ENCODE data around the gene GFI1. TPM values are rescaled to one million over a fixed set of nuclear protein-coding genes. Genes with fewer than 3 reads are reported as not detected.

The GFI1 gene
- total RNA-seq, 1 experiment from 2014 or later, result 0.93 TPM

DNA sequence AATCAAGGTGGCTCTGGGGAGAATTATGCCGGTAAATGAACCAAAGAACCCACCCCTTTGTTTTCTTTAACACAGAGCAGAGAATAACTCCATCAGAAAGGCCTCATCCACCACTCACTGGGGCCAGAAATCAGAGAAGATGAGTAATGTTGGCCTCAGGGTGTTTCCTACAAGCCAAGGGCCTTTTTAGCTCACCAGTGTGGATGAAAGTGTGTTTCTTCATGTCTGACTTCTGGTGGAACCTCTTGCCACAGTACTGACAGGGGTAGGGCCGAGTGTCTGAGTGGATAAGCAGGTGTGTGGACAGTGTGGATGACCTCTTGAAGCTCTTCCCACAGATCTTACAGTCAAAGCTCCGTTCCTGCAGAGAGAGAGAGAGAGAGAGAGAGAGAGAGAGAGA lies 8.3 kb downstream of the GFI1 start:
- Mint-ChIP-seq H3K4me1 (ENCODE audit: low read depth, unreplicated experiment) (no peaks in the 10 kb centered on the region), H3K27ac (ENCODE audit: unreplicated experiment) (no peak overlapping the region), H3K4me3 (ENCODE audit: unreplicated experiment) (no peak overlapping the region), H3K9me3 (ENCODE audit: unreplicated experiment) (no peaks in the 10 kb centered on the region), H3K36me3 (ENCODE audit: insufficient read depth, unreplicated experiment) (no peaks in the 10 kb centered on the region), H3K27me3 (ENCODE audit: insufficient read depth, unreplicated experiment) (no peaks in the 10 kb centered on the region)
- ChIA-PET CTCF (interaction anchor here (0.8 kb wide), 1 partner anchor 168 kb away, joined by 3 read pairs; no protein-coding TSS in a partner anchor), POLR2A (interaction anchor here (0.6 kb wide), 1 partner anchor 31 kb away, joined by 4 read pairs; no protein-coding TSS in a partner anchor)
- no peaks in the 10 kb centered on the region; the same call in 1 of the 2 replicates for H3K36me3 ChIP-seq (ENCODE audit: control insufficient read depth, insufficient read depth, low read length)
- intact Hi-C loops (cut with micrococcal nuclease; ENCODE audit: unreplicated experiment), result no loop called here
- BruUV-seq (replicated peaks), result no TSS peak
- DNase-seq, result no peak
- TF ChIP-seq, protein P1, sequence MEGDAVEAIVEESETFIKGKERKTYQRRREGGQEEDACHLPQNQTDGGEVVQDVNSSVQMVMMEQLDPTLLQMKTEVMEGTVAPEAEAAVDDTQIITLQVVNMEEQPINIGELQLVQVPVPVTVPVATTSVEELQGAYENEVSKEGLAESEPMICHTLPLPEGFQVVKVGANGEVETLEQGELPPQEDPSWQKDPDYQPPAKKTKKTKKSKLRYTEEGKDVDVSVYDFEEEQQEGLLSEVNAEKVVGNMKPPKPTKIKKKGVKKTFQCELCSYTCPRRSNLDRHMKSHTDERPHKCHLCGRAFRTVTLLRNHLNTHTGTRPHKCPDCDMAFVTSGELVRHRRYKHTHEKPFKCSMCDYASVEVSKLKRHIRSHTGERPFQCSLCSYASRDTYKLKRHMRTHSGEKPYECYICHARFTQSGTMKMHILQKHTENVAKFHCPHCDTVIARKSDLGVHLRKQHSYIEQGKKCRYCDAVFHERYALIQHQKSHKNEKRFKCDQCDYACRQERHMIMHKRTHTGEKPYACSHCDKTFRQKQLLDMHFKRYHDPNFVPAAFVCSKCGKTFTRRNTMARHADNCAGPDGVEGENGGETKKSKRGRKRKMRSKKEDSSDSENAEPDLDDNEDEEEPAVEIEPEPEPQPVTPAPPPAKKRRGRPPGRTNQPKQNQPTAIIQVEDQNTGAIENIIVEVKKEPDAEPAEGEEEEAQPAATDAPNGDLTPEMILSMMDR (IDR thresholded peaks at IDR 0.05; ENCODE audit: insufficient read depth in 1 of 2, low read depth in 1 of 2, low read length in 1 of 2, severe bottlenecking in 1 of 2, unreplicated experiment in 1 of 2), result no peak
- H3K4me1 ChIP-seq, result no peaks in the 10 kb centered on the region
- no peak overlapping the region for H3K4me3 ChIP-seq (ENCODE audit: low read depth, low read length)
- no peaks in the 10 kb centered on the region for H3K27me3 ChIP-seq (replicated peaks; ENCODE audit: control insufficient read depth, insufficient read depth, low read length)
- H3K9me3 ChIP-seq, result no peaks in the 10 kb centered on the region

DNA sequence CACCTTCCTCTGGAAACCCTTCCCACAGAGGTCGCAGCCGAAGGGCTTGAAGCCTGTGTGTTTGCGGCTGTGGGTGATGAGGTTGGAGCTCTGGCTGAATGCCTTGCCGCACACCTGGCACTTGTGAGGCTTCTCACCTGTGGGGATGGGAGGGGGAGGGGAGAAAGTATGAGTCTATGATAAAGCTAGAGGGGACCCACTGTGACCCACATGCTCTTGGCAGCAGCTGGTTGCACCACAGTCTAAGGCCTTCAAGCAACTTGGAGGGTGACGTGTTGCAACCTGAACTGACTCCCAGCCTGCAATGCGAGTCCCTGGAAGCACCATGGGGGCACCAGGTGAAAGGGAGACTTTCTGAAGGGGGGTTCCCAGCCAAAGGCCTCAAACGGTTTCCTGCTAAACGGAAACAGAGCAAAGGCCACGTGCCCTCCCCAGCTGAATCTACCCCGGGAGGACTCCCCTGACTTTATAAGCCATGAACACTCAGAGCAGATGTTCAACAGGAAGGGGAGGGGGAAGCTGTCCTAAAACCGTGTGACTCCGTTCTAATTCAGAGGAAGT lies 10.6 kb downstream of the GFI1 start:
- no peak overlapping the region for H3K27ac Mint-ChIP-seq (ENCODE audit: unreplicated experiment)
- H3K4me3 Mint-ChIP-seq (ENCODE audit: unreplicated experiment), result no peak overlapping the region
- no peak overlapping the region for H3K4me3 ChIP-seq (ENCODE audit: low read depth, low read length)
- H3K27me3 Mint-ChIP-seq (ENCODE audit: insufficient read depth, unreplicated experiment), result no peaks in the 10 kb centered on the region
- no peaks in the 10 kb centered on the region for H3K9me3 Mint-ChIP-seq (ENCODE audit: unreplicated experiment)
- no peaks in the 10 kb centered on the region for H3K4me1 Mint-ChIP-seq (ENCODE audit: low read depth, unreplicated experiment)
- no peaks in the 10 kb centered on the region for H3K27me3 ChIP-seq (replicated peaks; ENCODE audit: control insufficient read depth, insufficient read depth, low read length)
- intact Hi-C loops (cut with micrococcal nuclease; ENCODE audit: unreplicated experiment), result no loop called here
- no peaks in the 10 kb centered on the region; the same call in 1 of the 2 replicates for H3K36me3 ChIP-seq (ENCODE audit: control insufficient read depth, insufficient read depth, low read length)
- TF ChIP-seq, protein P1 (IDR thresholded peaks at IDR 0.05; ENCODE audit: insufficient read depth in 1 of 2, low read depth in 1 of 2, low read length in 1 of 2, severe bottlenecking in 1 of 2, unreplicated experiment in 1 of 2), result no peak
- ChIA-PET POLR2A (no interaction called here), CTCF (no interaction called here)
- H3K9me3 ChIP-seq, result no peaks in the 10 kb centered on the region
- DNase-seq, result no peak
- BruUV-seq (replicated peaks), result no TSS peak
- H3K36me3 Mint-ChIP-seq (ENCODE audit: insufficient read depth, unreplicated experiment), result no peaks in the 10 kb centered on the region
- no peaks in the 10 kb centered on the region for H3K4me1 ChIP-seq

DNA sequence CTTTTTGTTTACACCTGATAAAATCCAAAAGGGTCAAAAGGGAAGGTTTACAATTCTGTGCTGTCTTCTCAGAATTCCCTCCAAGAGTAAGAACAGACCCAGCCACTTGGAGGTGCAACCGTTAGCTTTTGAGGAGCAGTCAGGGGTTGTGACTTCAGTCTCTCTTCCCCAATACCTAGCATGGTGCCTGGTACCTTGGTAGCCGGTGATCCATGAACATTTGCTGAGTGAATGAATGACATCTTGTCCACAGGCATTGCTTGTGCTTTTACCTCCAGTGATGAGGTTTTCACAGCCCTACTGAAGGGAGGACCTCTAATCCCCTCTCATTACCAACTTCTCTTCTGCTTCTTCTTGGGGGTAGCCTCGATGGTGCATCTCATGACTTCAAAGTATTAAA lies 11.7 kb downstream of the GFI1 start:
- no peak overlapping the region for H3K4me3 ChIP-seq (ENCODE audit: low read depth, low read length)
- no peaks in the 10 kb centered on the region for H3K9me3 ChIP-seq
- no peaks in the 10 kb centered on the region for H3K36me3 Mint-ChIP-seq (ENCODE audit: insufficient read depth, unreplicated experiment)
- TF ChIP-seq, protein P1 (IDR thresholded peaks at IDR 0.05; ENCODE audit: insufficient read depth in 1 of 2, low read depth in 1 of 2, low read length in 1 of 2, severe bottlenecking in 1 of 2, unreplicated experiment in 1 of 2), result no peak
- no peaks in the 10 kb centered on the region for H3K27me3 ChIP-seq (replicated peaks; ENCODE audit: control insufficient read depth, insufficient read depth, low read length)
- intact Hi-C loops (cut with micrococcal nuclease; ENCODE audit: unreplicated experiment), result no loop called here
- H3K27ac Mint-ChIP-seq (ENCODE audit: unreplicated experiment), result no peak overlapping the region
- no TSS peak for BruUV-seq (replicated peaks)
- H3K4me3 Mint-ChIP-seq (ENCODE audit: unreplicated experiment), result no peak overlapping the region
- POLR2A ChIA-PET, result no interaction called here
- CTCF ChIA-PET, result no interaction called here
- DNase-seq, result no peak
- no peaks in the 10 kb centered on the region for H3K36me3 ChIP-seq (ENCODE audit: control insufficient read depth, insufficient read depth, low read length)
- H3K9me3 Mint-ChIP-seq (ENCODE audit: unreplicated experiment), result no peaks in the 10 kb centered on the region
- H3K4me1 Mint-ChIP-seq (ENCODE audit: low read depth, unreplicated experiment), result no peaks in the 10 kb centered on the region
- H3K4me1 ChIP-seq, result no peaks in the 10 kb centered on the region
- H3K27me3 Mint-ChIP-seq (ENCODE audit: insufficient read depth, unreplicated experiment), result no peaks in the 10 kb centered on the region
